Hepatocyte (in vitro differentiated cells): ENCODE results near the gene OS9. TPM values are rescaled to one million over a fixed set of nuclear protein-coding genes. Genes with fewer than 3 reads are reported as not detected.

Experiments used
- microRNA-seq: library from miRNA; unstranded; fragments of <30 nt; microRNA quantifications from one replicate; pipeline ENCODE4, GENCODE V29; 2017
- polyA plus RNA-seq: library from polyadenylated mRNA; unstranded; fragments of >200 nt; fragmentation: Nextera tagmentation; extraction: Ambion mirVana; gene quantifications from 2 replicates; pipeline ENCODE4 v1.2.1, GENCODE V29; 2016
- total RNA-seq: library from RNA; depleted of rRNA; stranded (reverse); fragments of >200 nt; gene quantifications from 2 replicates; pipeline ENCODE4 v1.2.3, GENCODE V29; 2014

Gene OS9
- total and polyA plus RNA-seq, 2 experiments from 2014 or later: 243 to 366 TPM

Small RNAs within 50 kb of the gene (microRNA-seq; reads per million reads assigned to microRNA genes)
- gene MIR6759: 1.3 reads per million

Other genes starting within 250 kb of the OS9 start
- 44.2 and 45.9 TPM in 2 replicates for gene INHBE, start 238.8 kb upstream of the OS9 start, total RNA-seq
- 6.1 and 15.1 TPM in 2 replicates for gene INHBE, start 238.8 kb upstream of the OS9 start, polyA plus RNA-seq
- gene GLI1, start 234.3 kb upstream of the OS9 start, total RNA-seq: 5.9 and 7.6 TPM in 2 replicates
- 5.1 and 6.0 TPM in 2 replicates for gene GLI1, start 234.3 kb upstream of the OS9 start, polyA plus RNA-seq
- gene ARHGAP9, start 214.3 kb upstream of the OS9 start, total RNA-seq: 0.44 and 2.0 TPM in 2 replicates
- gene ARHGAP9, start 214.3 kb upstream of the OS9 start, polyA plus RNA-seq: 2.2 and 3.6 TPM in 2 replicates
- 117 and 124 TPM in 2 replicates for gene MARS1, start 206.1 kb upstream of the OS9 start, total RNA-seq
- 147 and 158 TPM in 2 replicates for gene MARS1, start 206.1 kb upstream of the OS9 start, polyA plus RNA-seq
- 92.7 and 105 TPM in 2 replicates for gene DDIT3, start 173.6 kb upstream of the OS9 start, total RNA-seq
- gene DDIT3, start 173.6 kb upstream of the OS9 start, polyA plus RNA-seq: 133 and 145 TPM in 2 replicates
- gene MBD6, start 171.3 kb upstream of the OS9 start, total RNA-seq: 6.6 and 7.0 TPM in 2 replicates
- gene MBD6, start 171.3 kb upstream of the OS9 start, polyA plus RNA-seq: 35.2 and 39.8 TPM in 2 replicates
- 122 and 124 TPM in 2 replicates for gene DCTN2, start 146.9 kb upstream of the OS9 start, total RNA-seq
- 110 and 112 TPM in 2 replicates for gene DCTN2, start 146.9 kb upstream of the OS9 start, polyA plus RNA-seq
- 0.03 and 0.16 TPM in 2 replicates for gene KIF5A, start 144.1 kb upstream of the OS9 start, total RNA-seq
- 0.18 TPM in 2 replicates for gene KIF5A, start 144.1 kb upstream of the OS9 start, polyA plus RNA-seq
- 30.0 and 41.6 TPM in 2 replicates for gene PIP4K2C, start 102.9 kb upstream of the OS9 start, total RNA-seq
- gene PIP4K2C, start 102.9 kb upstream of the OS9 start, polyA plus RNA-seq: 32.3 and 34.2 TPM in 2 replicates
- gene DTX3, start 89.3 kb upstream of the OS9 start, total RNA-seq: 17.7 and 19.9 TPM in 2 replicates
- 31.2 and 42.9 TPM in 2 replicates for gene DTX3, start 89.3 kb upstream of the OS9 start, polyA plus RNA-seq
- 9.0 and 12.6 TPM in 2 replicates for gene ARHGEF25, start 82.7 kb upstream of the OS9 start, total RNA-seq
- gene ARHGEF25, start 82.7 kb upstream of the OS9 start, polyA plus RNA-seq: 0.29 and 1.3 TPM in 2 replicates
- gene B4GALNT1, start 60.9 kb upstream of the OS9 start, total RNA-seq: 0.24 and 0.97 TPM in 2 replicates
- 0.97 and 1.2 TPM in 2 replicates for gene B4GALNT1, start 60.9 kb upstream of the OS9 start, polyA plus RNA-seq
- 0.33 and 0.76 TPM in 2 replicates for gene AGAP2, start 44.6 kb downstream of the OS9 start, total RNA-seq
- 0.04 TPM in 2 replicates for gene AGAP2, start 44.6 kb downstream of the OS9 start, polyA plus RNA-seq
- gene TSPAN31, start 50.9 kb downstream of the OS9 start, total RNA-seq: 77.6 and 81.3 TPM in 2 replicates
- 54.9 and 69.2 TPM in 2 replicates for gene TSPAN31, start 50.9 kb downstream of the OS9 start, polyA plus RNA-seq
- 306 and 339 TPM in 2 replicates for gene CDK4, start 58.2 kb downstream of the OS9 start, total RNA-seq
- gene CDK4, start 58.2 kb downstream of the OS9 start, polyA plus RNA-seq: 308 and 315 TPM in 2 replicates
- 14.6 and 16.9 TPM in 2 replicates for gene MARCHF9, start 61.0 kb downstream of the OS9 start, total RNA-seq
- 13.6 and 14.8 TPM in 2 replicates for gene MARCHF9, start 61.0 kb downstream of the OS9 start, polyA plus RNA-seq
- gene CYP27B1, start 72.9 kb downstream of the OS9 start, total RNA-seq: 0.23 and 2.9 TPM in 2 replicates
- 0.89 and 2.3 TPM in 2 replicates for gene CYP27B1, start 72.9 kb downstream of the OS9 start, polyA plus RNA-seq
- gene METTL1, start 78.0 kb downstream of the OS9 start, total RNA-seq: 8.6 and 8.8 TPM in 2 replicates
- 26.1 and 31.1 TPM in 2 replicates for gene METTL1, start 78.0 kb downstream of the OS9 start, polyA plus RNA-seq
- 5.5 and 7.6 TPM in 2 replicates for gene EEF1AKMT3, start 78.5 kb downstream of the OS9 start, total RNA-seq
- 4.5 and 10.3 TPM in 2 replicates for gene EEF1AKMT3, start 78.5 kb downstream of the OS9 start, polyA plus RNA-seq
- 15.7 and 25.9 TPM in 2 replicates for gene TSFM, start 88.7 kb downstream of the OS9 start, total RNA-seq
- 38.9 and 46.8 TPM in 2 replicates for gene TSFM, start 88.7 kb downstream of the OS9 start, polyA plus RNA-seq
- gene AVIL, start 124.6 kb downstream of the OS9 start, total RNA-seq: 1.0 and 2.4 TPM in 2 replicates
- 0.93 and 1.3 TPM in 2 replicates for gene AVIL, start 124.6 kb downstream of the OS9 start, polyA plus RNA-seq
- 96.8 and 107 TPM in 2 replicates for gene CTDSP2, start 152.6 kb downstream of the OS9 start, total RNA-seq
- gene CTDSP2, start 152.6 kb downstream of the OS9 start, polyA plus RNA-seq: 59.3 and 75.9 TPM in 2 replicates
- gene ATP23, start 247.4 kb downstream of the OS9 start, total RNA-seq: 6.8 and 13.7 TPM in 2 replicates
- 6.3 and 9.1 TPM in 2 replicates for gene ATP23, start 247.4 kb downstream of the OS9 start, polyA plus RNA-seq